ENCODE results near the gene NEGR1.

DNA sequence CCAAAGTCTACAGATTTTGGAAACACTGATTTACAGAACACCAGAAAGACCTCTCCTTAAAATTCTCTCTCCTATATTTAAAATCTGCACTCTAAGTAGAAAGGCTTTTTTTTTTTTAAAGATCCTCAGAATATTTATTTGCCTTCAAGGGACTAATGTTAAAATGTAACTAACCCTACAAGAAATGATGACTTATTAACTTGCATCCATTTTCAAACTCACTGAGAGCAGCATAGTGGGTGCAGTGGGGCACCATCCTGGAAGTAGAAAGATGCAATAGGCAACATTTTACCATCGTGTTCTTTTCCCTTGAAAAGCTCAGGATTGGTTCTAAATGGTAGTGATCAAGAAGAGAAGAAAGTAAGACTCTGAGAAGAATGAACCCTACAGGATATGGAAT lies 498.1 kb downstream of the NEGR1 start:
- TF ChIP-seq, protein P1, sequence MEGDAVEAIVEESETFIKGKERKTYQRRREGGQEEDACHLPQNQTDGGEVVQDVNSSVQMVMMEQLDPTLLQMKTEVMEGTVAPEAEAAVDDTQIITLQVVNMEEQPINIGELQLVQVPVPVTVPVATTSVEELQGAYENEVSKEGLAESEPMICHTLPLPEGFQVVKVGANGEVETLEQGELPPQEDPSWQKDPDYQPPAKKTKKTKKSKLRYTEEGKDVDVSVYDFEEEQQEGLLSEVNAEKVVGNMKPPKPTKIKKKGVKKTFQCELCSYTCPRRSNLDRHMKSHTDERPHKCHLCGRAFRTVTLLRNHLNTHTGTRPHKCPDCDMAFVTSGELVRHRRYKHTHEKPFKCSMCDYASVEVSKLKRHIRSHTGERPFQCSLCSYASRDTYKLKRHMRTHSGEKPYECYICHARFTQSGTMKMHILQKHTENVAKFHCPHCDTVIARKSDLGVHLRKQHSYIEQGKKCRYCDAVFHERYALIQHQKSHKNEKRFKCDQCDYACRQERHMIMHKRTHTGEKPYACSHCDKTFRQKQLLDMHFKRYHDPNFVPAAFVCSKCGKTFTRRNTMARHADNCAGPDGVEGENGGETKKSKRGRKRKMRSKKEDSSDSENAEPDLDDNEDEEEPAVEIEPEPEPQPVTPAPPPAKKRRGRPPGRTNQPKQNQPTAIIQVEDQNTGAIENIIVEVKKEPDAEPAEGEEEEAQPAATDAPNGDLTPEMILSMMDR (conservative IDR thresholded peaks at IDR 0.05; ENCODE audit: low read length): no peak
- no peak for TF ChIP-seq EZH2phosphoT487 (IDR thresholded peaks at IDR 0.05; ENCODE audit: borderline replicate concordance, low read depth, low read length)

Data from OCI-LY7 (cell line).